ENCODE measurements around the gene EIF3M. TPM values are rescaled to one million over a fixed set of nuclear protein-coding genes. Genes with fewer than 3 reads are reported as not detected.

The EIF3M gene
- polyA plus RNA-seq (2013, experiment 1 of 2) = 402 TPM
- 410 TPM for polyA plus RNA-seq (2013, experiment 2 of 2)

DNA sequence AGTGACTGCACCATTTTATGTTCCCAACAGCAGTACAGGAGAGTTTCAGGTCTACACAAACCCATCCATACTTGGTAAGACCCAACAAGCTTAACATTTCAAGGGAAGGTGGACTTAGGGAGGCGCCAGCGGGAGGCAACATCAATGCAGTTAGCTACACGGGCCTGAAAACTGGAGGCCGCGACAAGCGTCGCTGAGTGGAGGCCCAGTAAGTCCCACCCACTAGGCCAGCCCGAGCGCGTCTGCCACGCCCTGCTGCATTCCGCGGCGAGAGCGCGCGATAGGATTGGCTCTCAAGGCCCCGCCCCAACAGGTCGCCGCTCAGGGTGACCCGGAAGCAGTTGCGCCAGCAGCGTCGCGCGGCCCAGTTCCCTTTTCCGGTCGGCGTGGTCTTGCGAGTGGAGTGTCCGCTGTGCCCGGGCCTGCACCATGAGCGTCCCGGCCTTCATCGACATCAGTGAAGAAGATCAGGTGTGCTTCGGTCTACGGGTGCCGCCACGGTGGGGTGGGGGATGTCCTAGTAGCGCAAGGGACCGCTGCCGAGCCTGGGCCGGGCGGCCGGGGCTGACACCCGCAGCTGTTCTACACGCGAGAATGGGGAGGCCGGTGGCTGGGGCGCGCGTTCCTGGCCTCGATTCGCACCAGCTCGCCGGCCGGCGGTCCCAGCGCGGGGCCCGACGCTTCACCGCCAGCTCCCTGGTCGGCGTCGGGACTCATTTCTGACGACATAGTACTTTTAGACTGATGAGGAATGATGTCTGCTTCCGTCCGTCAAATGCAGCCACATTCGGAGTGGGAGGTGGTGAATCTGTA is at the start of gene EIF3M:
EIF3M (plus strand) TSS at position 373 of the 813 bp plus-strand sequence; CDS start at position 430, 57 bp downstream.
- WGBS = under 1% methylated on average over 70 of the region's 70 CpGs
- Histone ChIP-seq H3K4me3 (ENCODE audit: low read length) (peak within 1 kb of the TSS; percentile 99), H3K9me3 (ENCODE audit: insufficient read depth, low read depth, low read length) (no peaks in the 10 kb centered on the region), H3K4me1 (ENCODE audit: insufficient read depth, low read length) (peaks cover 9% of the 10 kb centered on the region; the same call in 1 of the 2 replicates), H3K9ac (ENCODE audit: low read depth, low read length) (peak within 1 kb of the TSS; percentile 97), H3K27me3 (ENCODE audit: insufficient read depth, low read length) (no peaks in the 10 kb centered on the region), H3K36me3 (ENCODE audit: insufficient read depth, low read length) (peaks cover 27% of the 10 kb centered on the region), H3K27ac (ENCODE audit: low read depth, low read length) (peak within 1 kb of the TSS; percentile 83)

DNA sequence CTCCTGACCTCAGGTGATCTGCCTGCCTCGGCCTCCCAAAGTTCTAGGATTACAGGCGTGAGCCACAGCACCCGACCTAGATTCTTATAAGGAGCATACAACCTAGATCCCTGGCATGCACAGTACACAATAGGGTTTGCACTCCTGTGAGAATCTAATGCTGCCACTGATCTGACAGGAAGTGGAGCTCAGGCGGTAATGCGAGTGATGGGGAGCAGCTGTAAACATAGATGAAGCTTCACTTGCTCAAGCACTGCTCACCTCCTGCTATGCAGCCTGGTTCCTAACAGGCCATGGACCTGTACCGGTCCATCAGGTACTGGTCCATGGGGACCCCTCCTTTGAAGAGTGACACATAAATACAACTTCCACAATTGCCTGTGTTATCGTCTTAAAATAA is 44.8 kb upstream of the EIF3M start:
- no peak overlapping the region for H3K4me3 ChIP-seq (ENCODE audit: low read length)
- no peak overlapping the region for H3K9ac ChIP-seq (ENCODE audit: low read depth, low read length)
- no peaks in the 10 kb centered on the region for H3K36me3 ChIP-seq (ENCODE audit: insufficient read depth, low read length)
- no peaks in the 10 kb centered on the region for H3K27me3 ChIP-seq (ENCODE audit: insufficient read depth, low read length)
- 95% methylated on average over 7 of the region's 7 CpGs for WGBS
- H3K9me3 ChIP-seq (ENCODE audit: insufficient read depth, low read depth, low read length) = no peaks in the 10 kb centered on the region
- H3K27ac ChIP-seq (ENCODE audit: low read depth, low read length) = no peak overlapping the region
- no peaks in the 10 kb centered on the region for H3K4me1 ChIP-seq (ENCODE audit: insufficient read depth, low read length)

DNA sequence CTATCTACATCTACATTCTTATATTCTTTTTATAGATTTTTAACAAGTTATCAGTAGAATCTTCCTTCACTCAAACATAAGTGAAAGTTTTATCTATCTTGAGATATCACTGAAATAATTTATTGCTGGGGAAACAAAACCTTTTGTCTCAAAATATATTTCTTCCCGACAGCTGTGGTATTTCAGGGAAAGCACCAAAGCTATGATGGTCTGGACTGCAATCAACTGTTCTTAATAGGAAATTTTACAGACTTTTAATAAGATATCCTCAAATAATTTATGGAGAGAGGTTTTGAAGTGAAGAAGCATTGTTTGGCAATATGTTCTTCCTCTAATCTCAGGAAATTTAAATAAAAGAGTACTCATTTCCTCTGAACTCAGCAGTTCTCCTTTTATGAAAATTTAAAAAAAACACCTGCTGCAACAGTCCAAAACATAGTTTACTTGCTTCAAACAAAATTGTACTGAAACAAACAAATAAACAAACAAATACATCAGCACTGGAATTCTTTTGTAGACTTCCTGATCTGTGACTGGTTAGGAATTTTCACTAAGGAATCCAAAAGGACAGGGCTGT is 33.9 kb upstream of the EIF3M start:
- H3K36me3 ChIP-seq (ENCODE audit: insufficient read depth, low read length) = no peaks in the 10 kb centered on the region
- 100% methylated on average over 1 of the region's 1 CpG for WGBS
- no peaks in the 10 kb centered on the region for H3K27me3 ChIP-seq (ENCODE audit: insufficient read depth, low read length)
- no peak overlapping the region for H3K9ac ChIP-seq (ENCODE audit: low read depth, low read length)
- H3K27ac ChIP-seq (ENCODE audit: low read depth, low read length) = no peak overlapping the region
- no peaks in the 10 kb centered on the region for H3K4me1 ChIP-seq (ENCODE audit: insufficient read depth, low read length)
- no peaks in the 10 kb centered on the region for H3K9me3 ChIP-seq (ENCODE audit: insufficient read depth, low read depth, low read length)
- no peak overlapping the region for H3K4me3 ChIP-seq (ENCODE audit: low read length)

DNA sequence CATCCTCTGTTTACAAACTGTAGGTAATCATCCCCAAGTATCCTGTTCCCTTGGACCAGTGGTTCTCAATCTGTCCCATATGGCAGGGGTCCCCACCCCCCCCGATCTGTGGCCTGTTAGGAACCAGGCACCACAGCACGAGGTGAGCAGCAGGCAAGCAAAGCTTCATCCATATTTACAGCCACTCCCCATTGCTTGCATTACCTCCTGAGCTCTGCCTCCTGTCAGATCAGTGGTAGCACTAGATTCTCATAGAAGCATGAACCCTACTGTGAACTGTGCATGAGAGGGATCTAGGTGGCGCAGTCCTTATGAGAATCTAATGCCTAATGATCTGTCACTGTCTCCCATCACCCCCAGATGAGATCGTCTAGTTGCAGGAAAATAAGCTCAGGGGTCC is 33.4 kb upstream of the EIF3M start:
- 80% methylated on average over 3 of the region's 4 CpGs for WGBS

DNA sequence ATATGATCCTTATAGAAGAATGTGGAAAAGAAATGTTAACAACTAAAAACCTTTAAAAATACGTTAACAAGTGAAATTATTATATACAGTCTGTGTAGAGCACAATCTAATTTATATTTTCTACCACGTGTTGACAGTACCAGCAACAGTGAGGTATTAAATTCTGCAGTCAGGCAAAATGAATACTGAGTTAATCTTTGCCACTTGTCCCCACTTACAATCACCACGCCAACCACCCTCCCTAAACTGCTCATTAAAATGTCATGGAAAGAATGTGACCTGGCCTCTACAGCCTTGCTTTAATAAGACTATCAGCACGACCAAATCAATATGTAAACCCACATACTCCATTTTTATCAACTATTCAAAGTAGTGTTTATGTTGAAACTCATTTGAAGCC is 28.5 kb upstream of the EIF3M start:
- Histone ChIP-seq H3K9me3 (ENCODE audit: insufficient read depth, low read depth, low read length) (no peaks in the 10 kb centered on the region), H3K27me3 (ENCODE audit: insufficient read depth, low read length) (no peaks in the 10 kb centered on the region), H3K27ac (ENCODE audit: low read depth, low read length) (no peak overlapping the region), H3K36me3 (ENCODE audit: insufficient read depth, low read length) (no peaks in the 10 kb centered on the region), H3K4me3 (ENCODE audit: low read length) (no peak overlapping the region), H3K4me1 (ENCODE audit: insufficient read depth, low read length) (no peaks in the 10 kb centered on the region), H3K9ac (ENCODE audit: low read depth, low read length) (no peak overlapping the region)
- WGBS = 77% methylated on average over 3 of the region's 4 CpGs

More for the DNA sequence above, 33.4 kb upstream of the EIF3M start:
- H3K9ac ChIP-seq (ENCODE audit: low read depth, low read length) = no peak overlapping the region
- H3K9me3 ChIP-seq (ENCODE audit: insufficient read depth, low read depth, low read length) = no peaks in the 10 kb centered on the region
- H3K4me1 ChIP-seq (ENCODE audit: insufficient read depth, low read length) = no peaks in the 10 kb centered on the region
- H3K27ac ChIP-seq (ENCODE audit: low read depth, low read length) = no peak overlapping the region
- H3K36me3 ChIP-seq (ENCODE audit: insufficient read depth, low read length) = no peaks in the 10 kb centered on the region
- no peak overlapping the region for H3K4me3 ChIP-seq (ENCODE audit: low read length)
- H3K27me3 ChIP-seq (ENCODE audit: insufficient read depth, low read length) = no peaks in the 10 kb centered on the region

DNA sequence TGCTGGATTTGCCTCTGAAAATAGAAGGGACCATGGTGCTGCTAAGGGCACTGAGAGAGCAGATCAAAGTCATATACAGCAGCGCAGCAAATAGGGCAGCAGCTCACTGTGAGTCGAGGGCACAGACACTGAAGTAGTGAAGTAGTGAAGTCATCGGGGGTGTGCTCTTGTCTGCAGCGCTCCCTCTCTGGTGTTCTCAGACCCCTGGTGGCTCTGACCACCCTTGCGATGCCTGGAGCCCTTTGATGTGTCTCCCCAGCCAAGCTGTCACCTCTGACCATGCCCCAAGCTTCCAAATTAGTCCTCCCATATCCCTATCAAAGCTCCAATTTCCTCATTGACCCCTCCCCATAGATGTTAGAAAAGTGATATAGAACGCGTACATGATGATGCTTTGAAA is 27.7 kb upstream of the EIF3M start:
- Histone ChIP-seq H3K9ac (ENCODE audit: low read depth, low read length) (no peak overlapping the region), H3K4me1 (ENCODE audit: insufficient read depth, low read length) (no peaks in the 10 kb centered on the region), H3K4me3 (ENCODE audit: low read length) (no peak overlapping the region), H3K27ac (ENCODE audit: low read depth, low read length) (no peak overlapping the region), H3K9me3 (ENCODE audit: insufficient read depth, low read depth, low read length) (no peaks in the 10 kb centered on the region), H3K36me3 (ENCODE audit: insufficient read depth, low read length) (no peaks in the 10 kb centered on the region), H3K27me3 (ENCODE audit: insufficient read depth, low read length) (no peaks in the 10 kb centered on the region)
- 92% methylated on average over 7 of the region's 7 CpGs for WGBS

DNA sequence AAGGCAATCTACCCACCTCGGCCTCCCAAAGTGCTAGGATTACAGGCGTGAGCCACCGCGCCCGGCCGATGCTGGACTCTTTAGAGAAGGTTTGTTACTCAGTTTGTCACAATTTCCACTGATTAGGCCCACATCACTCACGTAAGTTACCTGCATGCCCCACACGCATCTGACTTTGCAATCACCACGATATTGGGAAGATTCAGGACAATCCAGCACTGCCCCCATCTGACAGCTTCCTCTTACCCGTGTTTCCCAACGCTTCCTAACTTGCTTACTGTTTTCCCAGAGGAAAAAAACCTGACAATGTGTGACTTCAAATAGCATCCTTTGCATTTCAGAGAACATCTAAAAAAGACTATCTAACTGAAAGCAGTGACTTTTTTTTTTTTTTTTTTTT is 21.8 kb upstream of the EIF3M start:
- 87% methylated on average over 11 of the region's 11 CpGs for WGBS

DNA sequence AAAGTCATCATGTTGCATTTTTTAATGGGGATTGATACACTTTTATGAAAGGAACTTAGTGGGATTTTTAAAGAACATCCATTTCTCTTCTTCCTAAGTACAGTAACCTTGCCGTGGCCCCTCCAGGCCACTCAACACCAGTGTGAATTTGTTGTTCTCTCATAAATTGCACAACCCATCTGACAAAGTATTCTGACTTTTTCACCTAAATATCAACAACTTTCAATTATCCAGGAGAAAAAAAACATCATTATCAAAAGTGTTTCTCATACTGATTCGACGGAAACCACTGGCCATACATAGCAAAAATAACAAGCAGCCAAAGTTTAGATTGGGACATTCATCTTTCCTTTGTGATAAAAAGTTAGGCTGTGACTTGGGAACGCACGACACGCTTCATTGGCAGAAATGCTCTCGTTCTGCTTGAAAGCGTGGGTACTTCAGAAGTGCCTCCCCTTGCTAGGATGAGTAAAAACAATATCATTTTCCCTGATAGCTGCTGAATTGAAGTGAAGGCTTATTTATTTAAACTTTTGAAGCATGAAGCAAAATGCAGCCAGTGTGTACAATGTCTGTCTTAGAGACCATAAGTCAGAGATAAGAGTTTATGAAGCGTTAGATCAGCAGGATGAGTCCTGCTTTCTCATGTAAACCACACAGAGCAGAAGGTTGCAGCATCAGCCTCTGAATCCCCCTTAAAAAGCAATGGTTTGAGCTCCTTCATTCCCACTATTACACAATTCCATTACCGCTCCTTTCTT is 20.6 kb upstream of the EIF3M start:
- H3K4me3 ChIP-seq (ENCODE audit: low read length) = no peak overlapping the region
- 96% methylated on average over 10 of the region's 10 CpGs for WGBS
- no peaks in the 10 kb centered on the region for H3K9me3 ChIP-seq (ENCODE audit: insufficient read depth, low read depth, low read length)
- H3K27ac ChIP-seq (ENCODE audit: low read depth, low read length) = no peak overlapping the region
- no peaks in the 10 kb centered on the region for H3K36me3 ChIP-seq (ENCODE audit: insufficient read depth, low read length)
- no peak overlapping the region for H3K9ac ChIP-seq (ENCODE audit: low read depth, low read length)
- H3K4me1 ChIP-seq (ENCODE audit: insufficient read depth, low read length) = no peaks in the 10 kb centered on the region
- H3K27me3 ChIP-seq (ENCODE audit: insufficient read depth, low read length) = no peaks in the 10 kb centered on the region

More for the DNA sequence above, 21.8 kb upstream of the EIF3M start:
- Histone ChIP-seq H3K36me3 (ENCODE audit: insufficient read depth, low read length) (no peaks in the 10 kb centered on the region), H3K4me3 (ENCODE audit: low read length) (no peak overlapping the region), H3K9me3 (ENCODE audit: insufficient read depth, low read depth, low read length) (no peaks in the 10 kb centered on the region), H3K9ac (ENCODE audit: low read depth, low read length) (no peak overlapping the region), H3K4me1 (ENCODE audit: insufficient read depth, low read length) (no peaks in the 10 kb centered on the region), H3K27ac (ENCODE audit: low read depth, low read length) (no peak overlapping the region), H3K27me3 (ENCODE audit: insufficient read depth, low read length) (no peaks in the 10 kb centered on the region)

DNA sequence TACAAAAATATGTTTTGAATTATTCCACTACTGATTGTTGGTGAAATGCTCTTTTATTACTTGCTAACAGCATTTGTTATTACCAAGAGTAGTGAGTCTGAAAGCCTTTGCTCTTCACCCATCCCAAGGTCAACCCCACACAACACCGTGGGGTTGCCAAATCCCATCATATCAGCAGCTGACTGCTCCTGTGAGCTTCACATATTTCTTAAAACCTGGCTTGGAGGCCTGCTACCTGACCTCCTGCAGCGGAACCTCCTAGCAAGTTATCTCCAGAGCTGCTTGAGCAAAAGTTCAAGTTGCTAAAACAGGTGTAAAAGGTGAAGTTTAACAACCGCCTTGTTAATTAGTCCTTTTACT is 20.1 kb upstream of the EIF3M start:
- Histone ChIP-seq H3K27me3 (ENCODE audit: insufficient read depth, low read length) (no peaks in the 10 kb centered on the region), H3K36me3 (ENCODE audit: insufficient read depth, low read length) (no peaks in the 10 kb centered on the region), H3K4me3 (ENCODE audit: low read length) (no peak overlapping the region), H3K27ac (ENCODE audit: low read depth, low read length) (no peak overlapping the region), H3K9me3 (ENCODE audit: insufficient read depth, low read depth, low read length) (no peaks in the 10 kb centered on the region), H3K4me1 (ENCODE audit: insufficient read depth, low read length) (no peaks in the 10 kb centered on the region), H3K9ac (ENCODE audit: low read depth, low read length) (no peak overlapping the region)
- WGBS = 90% methylated on average over 3 of the region's 3 CpGs

DNA sequence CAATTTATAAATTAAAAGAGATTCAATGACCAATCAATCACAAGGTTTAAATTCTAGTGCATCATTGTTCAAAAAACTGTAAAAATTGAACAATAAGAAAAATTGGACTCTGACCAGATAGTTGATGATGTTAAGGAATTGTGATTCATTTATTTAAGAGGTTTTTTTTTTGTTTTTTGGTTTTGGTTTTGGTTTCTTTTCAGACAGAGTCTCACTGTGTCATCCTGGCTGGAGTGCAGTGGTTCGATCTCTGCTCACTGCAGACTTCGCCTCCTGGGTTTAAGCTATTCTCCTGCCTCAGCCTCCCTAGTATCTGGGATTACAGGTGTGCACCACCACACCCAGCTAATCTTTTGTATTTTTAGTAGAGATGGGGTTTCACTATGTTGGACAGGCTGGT is 17.1 kb upstream of the EIF3M start:
- WGBS = 97% methylated on average over 2 of the region's 2 CpGs
- H3K27ac ChIP-seq (ENCODE audit: low read depth, low read length) = no peak overlapping the region
- H3K4me1 ChIP-seq (ENCODE audit: insufficient read depth, low read length) = peaks cover 8% of the 10 kb centered on the region
- H3K4me3 ChIP-seq (ENCODE audit: low read length) = no peak overlapping the region
- no peak overlapping the region for H3K9ac ChIP-seq (ENCODE audit: low read depth, low read length)
- peaks cover 8% of the 10 kb centered on the region for H3K27me3 ChIP-seq (ENCODE audit: insufficient read depth, low read length)
- H3K9me3 ChIP-seq (ENCODE audit: insufficient read depth, low read depth, low read length) = no peaks in the 10 kb centered on the region
- no peaks in the 10 kb centered on the region for H3K36me3 ChIP-seq (ENCODE audit: insufficient read depth, low read length)

DNA sequence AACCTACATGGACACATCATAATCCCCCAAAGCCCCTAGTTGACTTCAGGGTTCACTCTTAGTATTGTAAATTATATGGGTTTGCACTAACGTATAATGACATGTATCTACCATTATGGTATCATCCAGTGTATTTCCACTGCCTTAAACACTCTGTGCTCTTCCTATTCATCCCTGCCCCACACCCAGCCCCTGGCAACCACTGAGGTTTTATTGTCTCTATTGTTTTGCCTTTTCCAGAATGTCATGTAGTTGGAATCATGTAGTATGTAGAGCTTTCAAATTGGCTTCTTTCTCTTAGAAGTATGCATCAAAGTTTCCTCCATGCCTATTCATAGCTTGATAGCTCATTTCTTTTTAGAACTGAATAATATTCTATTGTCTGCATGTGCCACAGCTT is 16.5 kb upstream of the EIF3M start:
- H3K9me3 ChIP-seq (ENCODE audit: insufficient read depth, low read depth, low read length) = no peaks in the 10 kb centered on the region

More for the DNA sequence above, 16.5 kb upstream of the EIF3M start:
- Histone ChIP-seq H3K4me3 (ENCODE audit: low read length) (no peak overlapping the region), H3K27me3 (ENCODE audit: insufficient read depth, low read length) (peaks cover 8% of the 10 kb centered on the region), H3K27ac (ENCODE audit: low read depth, low read length) (no peak overlapping the region), H3K9ac (ENCODE audit: low read depth, low read length) (no peak overlapping the region), H3K4me1 (ENCODE audit: insufficient read depth, low read length) (peaks cover 10% of the 10 kb centered on the region), H3K36me3 (ENCODE audit: insufficient read depth, low read length) (no peaks in the 10 kb centered on the region)
- 100% methylated on average over 1 of the region's 1 CpG for WGBS

Measured in HUES64 (cell line).